IMR-90 (cell line): ENCODE data around the gene SUSD1. TPM values are rescaled to one million over a fixed set of nuclear protein-coding genes. Genes with fewer than 3 reads are reported as not detected.

Source experiments
- ATAC-seq: fragments of 200-7000 bp; cut with Tn5 transposase; 2 replicates; pipeline ENCODE4 v1.9.1; 2020; ENCODE audit warnings: low read depth, mild to moderate bottlenecking, moderate library complexity
- BruUV-seq: library from RNA; stranded (reverse); fragments of 400-500 nt; replicated peaks from 2 replicates; lab custom pipeline; 2021; lab: Mats Ljungman, UMichigan
- CTCF ChIA-PET: fragments of 300-600 bp; formaldehyde crosslinking; extraction: SDS; loops from one replicate; lab custom pipeline; 2021; ENCODE audit warnings: antibody characterized with exemption; lab: Yijun Ruan, JAX
- POLR2A ChIA-PET: fragments of 300-600 bp; sonication (Branson Sonifier 250); formaldehyde crosslinking; loops from one replicate; lab custom pipeline; 2022; ENCODE audit warnings: antibody characterized with exemption; ENCODE audit not compliant: unreplicated experiment; lab: Charles Lee
- DNase-seq: peaks from one replicate; pipeline ENCODE4 v3.0.0; 2013
- H2AFZ ChIP-seq: replicated peaks from 2 replicates; pipeline ENCODE3; 2013; ENCODE audit warnings: low read length, mild to moderate bottlenecking; ENCODE audit not compliant: poor library complexity
- H2AK5ac ChIP-seq: 2 replicates; pipeline ENCODE4 v1.6.1; 2013; ENCODE audit warnings: low read depth, low read length, inconsistent platforms
- H2AK9ac ChIP-seq: replicated peaks from 2 replicates; pipeline ENCODE3; 2013; ENCODE audit warnings: mild to moderate bottlenecking, low read depth, low read length, moderate library complexity; ENCODE audit not compliant: poor library complexity
- H2BK120ac ChIP-seq: 2 replicates; pipeline ENCODE4 v1.6.1; 2013; ENCODE audit warnings: low read depth, low read length, inconsistent platforms
- H2BK15ac ChIP-seq: 3 replicates; pipeline ENCODE4 v1.6.1; 2013; ENCODE audit warnings: low read depth, low read length, inconsistent platforms
- H2BK20ac ChIP-seq: 2 replicates; pipeline ENCODE4 v1.6.1; 2013; ENCODE audit warnings: low read depth, mild to moderate bottlenecking, inconsistent platforms, low read length, moderate library complexity
- H2BK5ac ChIP-seq: 2 replicates; pipeline ENCODE4 v1.6.1; 2013; ENCODE audit warnings: mild to moderate bottlenecking, low read depth, low read length, inconsistent platforms; ENCODE audit not compliant: poor library complexity, severe bottlenecking
- H3K14ac ChIP-seq: replicated peaks from 2 replicates; pipeline ENCODE4 v1.6.1; 2013; ENCODE audit warnings: low read depth, low read length, inconsistent platforms
- H3K18ac ChIP-seq: 2 replicates; pipeline ENCODE4 v1.6.1; 2013; ENCODE audit warnings: low read depth, low read length, control low read depth
- H3K23ac ChIP-seq: 2 replicates; pipeline ENCODE4 v1.6.1; 2013; ENCODE audit warnings: low read depth, low read length, inconsistent platforms
- H3K27ac ChIP-seq: 2 replicates; pipeline ENCODE4 v1.5.1; 2013; ENCODE audit warnings: mild to moderate bottlenecking, control low read depth, low read length; ENCODE audit not compliant: insufficient read depth
- H3K27me3 ChIP-seq: 2 replicates; pipeline ENCODE4 v1.6.1; 2013; ENCODE audit warnings: low read length; ENCODE audit not compliant: control insufficient read depth, insufficient read depth
- H3K36me3 ChIP-seq: 2 replicates; pipeline ENCODE4 v1.6.1; 2013; ENCODE audit warnings: low read length, mixed read lengths; ENCODE audit not compliant: control insufficient read depth, insufficient read depth
- H3K4ac ChIP-seq: 2 replicates; pipeline ENCODE4 v1.6.1; 2013; ENCODE audit warnings: low read depth, low read length, inconsistent platforms
- H3K4me1 ChIP-seq: 2 replicates; pipeline ENCODE4 v1.6.1; 2013; ENCODE audit warnings: low read length, mixed read lengths; ENCODE audit not compliant: control insufficient read depth, insufficient read depth
- H3K4me2 ChIP-seq: 2 replicates; pipeline ENCODE4 v1.6.1; 2013; ENCODE audit warnings: low read depth, mild to moderate bottlenecking, control low read depth, low read length, moderate library complexity
- H3K4me3 ChIP-seq: 2 replicates; pipeline ENCODE4 v1.5.1; 2013; ENCODE audit warnings: low read depth, mild to moderate bottlenecking, control low read depth, low read length, moderate library complexity; ENCODE audit not compliant: insufficient read depth
- H3K56ac ChIP-seq: 2 replicates; pipeline ENCODE4 v1.6.1; 2013; ENCODE audit warnings: low read length, inconsistent platforms; ENCODE audit not compliant: insufficient read depth; ENCODE audit errors: extremely low read depth
- H3K79me1 ChIP-seq, 2 experiments: 2 replicates each; pipeline ENCODE4 v1.6.1; 2013; ENCODE audit warnings: low read length in 2 of 2, inconsistent platforms in 1 of 2, low read depth in 1 of 2
- H3K9ac ChIP-seq: 2 replicates; pipeline ENCODE4 v1.6.1; 2013; ENCODE audit warnings: low read depth, low read length, control low read depth
- H3K9me1 ChIP-seq: 2 replicates; pipeline ENCODE4 v1.6.1; 2013; ENCODE audit warnings: low read length, inconsistent platforms; ENCODE audit not compliant: insufficient read depth
- H3K9me3 ChIP-seq: 2 replicates; pipeline ENCODE4 v1.6.1; 2013; ENCODE audit warnings: low read length; ENCODE audit not compliant: control insufficient read depth, insufficient read depth
- H4K20me1 ChIP-seq: 2 replicates; pipeline ENCODE4 v1.6.1; 2013; ENCODE audit warnings: low read length, inconsistent platforms; ENCODE audit not compliant: insufficient read depth
- H4K5ac ChIP-seq: 2 replicates; pipeline ENCODE4 v1.6.1; 2013; ENCODE audit warnings: mild to moderate bottlenecking, low read depth, low read length, control low read depth
- H4K8ac ChIP-seq, 2 experiments: 2 replicates each; pipeline ENCODE4 v1.6.1; 2013; ENCODE audit warnings: low read depth in 2 of 2, low read length in 2 of 2, control low read depth in 1 of 2, inconsistent platforms in 1 of 2
- H4K91ac ChIP-seq: 2 replicates; pipeline ENCODE4 v1.6.1; 2013; ENCODE audit warnings: low read depth, low read length, inconsistent platforms; ENCODE audit not compliant: insufficient read depth
- BHLHE40 ChIP-seq: fragments of 150-350 bp; IDR thresholded peaks from 2 replicates; pipeline ENCODE4 v1.6.1; 2016; ENCODE audit warnings: mild to moderate bottlenecking, low read depth, low read length
- ELK1 ChIP-seq: fragments of 150-350 bp; IDR thresholded peaks from 2 replicates; pipeline ENCODE4 v1.6.1; 2016; ENCODE audit warnings: low read depth, mild to moderate bottlenecking, low read length, moderate library complexity, borderline replicate concordance
- SMC3 ChIP-seq: fragments of 150-350 bp; IDR thresholded peaks from 2 replicates; pipeline ENCODE4 v1.6.1; 2016; ENCODE audit warnings: low read depth, mild to moderate bottlenecking, antibody characterized with exemption, low read length, moderate library complexity
- WGBS, 2 experiments: methylation state at CpG; one replicate each; pipeline versions ENCODE4 v1.1.5 to v1.1.7; 2013; ENCODE audit warnings: missing lambda C conversion rate in 2 of 2; ENCODE audit not compliant: insufficient read length in 1 of 2; ENCODE audit errors: extremely low coverage in 2 of 2; 5-methylcytosine and 5-hydroxymethylcytosine counted together
- dilution Hi-C: fragments of 300-500 bp; cut with HindIII; formaldehyde crosslinking; loops from one replicate; pipeline ENCODE4 v1.14.3; 2018; ENCODE audit warnings: low sequenced_read_pairs; ENCODE audit not compliant: unreplicated experiment
- in situ Hi-C: fragments of 300-500 bp; cut with MboI; formaldehyde crosslinking; loops from 3 replicates; pipeline ENCODE4 v1.14.3; 2019; ENCODE audit warnings: low sequenced_read_pairs, inconsistent platforms, mixed read lengths
- intact Hi-C: fragments of 100-400 bp; cut with micrococcal nuclease; formaldehyde crosslinking; loops from 2 replicates; pipeline ENCODE4 v1.10.0; 2022
- polyA plus RNA-seq, 3 experiments: library from polyadenylated mRNA; depleted of rRNA; stranded (reverse); fragments of >200 nt; gene quantifications; 2 replicates each; pipeline ENCODE4 v1.2.3, GENCODE V29; 2012; ENCODE audit warnings: low replicate concordance in 1 of 3
- total RNA-seq: library from RNA; depleted of rRNA; stranded (reverse); fragments of >200 nt; gene quantifications from 2 replicates; pipeline ENCODE4 v1.2.3, GENCODE V29; 2012

Gene SUSD1
- total and polyA plus RNA-seq, 2 of the 4 experiments (the other 2 are of a cell fraction): 4.0 to 4.7 TPM

GRCh38 chr9:112140936-112141335, 34.2 kb downstream of the SUSD1 start:
- no peak overlapping the region for H2BK20ac ChIP-seq
- H4K5ac ChIP-seq: no peak overlapping the region
- no peak overlapping the region for H3K27ac ChIP-seq
- POLR2A ChIA-PET: no interaction called here
- CTCF ChIA-PET: no interaction called here
- no peak overlapping the region for H3K23ac ChIP-seq
- H4K91ac ChIP-seq: no peak overlapping the region
- no peaks in the 10 kb centered on the region for H4K20me1 ChIP-seq
- DNase-seq (peak; percentile 22), ATAC-seq (no peak)
- H3K9me1 ChIP-seq: peaks cover 12% of the 10 kb centered on the region
- H3K4me2 ChIP-seq: no peak overlapping the region
- no peak overlapping the region for H4K8ac ChIP-seq
- no peak overlapping the region for H3K56ac ChIP-seq
- no peaks in the 10 kb centered on the region; a peak in 1 of 4 replicates for H3K79me1 ChIP-seq
- H3K4me1 ChIP-seq: 0 out of 2 replicates have a peak, but pooled peaks cover 2% of the 10 kb centered on the region
- WGBS, 2 experiments: no CpG with 5 or more reads among the region's 2 CpGs
- H2BK5ac ChIP-seq: no peak overlapping the region
- H2AK5ac ChIP-seq: no peak overlapping the region
- H3K36me3 ChIP-seq: peaks cover 5% of the 10 kb centered on the region; the same call in 1 of the 2 replicates
- no peak overlapping the region for H2BK120ac ChIP-seq
- H2AK9ac ChIP-seq: no peak overlapping the region
- no peak overlapping the region for H3K14ac ChIP-seq
- in situ Hi-C loops: no loop called here
- no peak overlapping the region for H3K4ac ChIP-seq
- H3K27me3 ChIP-seq: no peaks in the 10 kb centered on the region
- no peaks in the 10 kb centered on the region for H3K9me3 ChIP-seq
- H2BK15ac ChIP-seq: no peak overlapping the region
- no peak overlapping the region for H3K9ac ChIP-seq
- H3K4me3 ChIP-seq: no peak overlapping the region
- no TSS peak for BruUV-seq
- no peak for TF ChIP-seq ELK1
- TF ChIP-seq SMC3: no peak
- peak; percentile 32; the same call in 1 of the 2 replicates for TF ChIP-seq BHLHE40
- no peak overlapping the region for H3K18ac ChIP-seq
- H2AFZ ChIP-seq: no peak overlapping the region
- intact Hi-C loops: no loop called here
- dilution Hi-C loops: no loop called here
